Hypothalamus (tissue), 51 donors: ENCODE results near the gene RAPGEF5.

Experiments used
- DNase-seq, 51 donors: peaks; one replicate each; lab custom pipeline; 2025; lab: John Stamatoyannopoulos, UW

The RAPGEF5 gene

DNA sequence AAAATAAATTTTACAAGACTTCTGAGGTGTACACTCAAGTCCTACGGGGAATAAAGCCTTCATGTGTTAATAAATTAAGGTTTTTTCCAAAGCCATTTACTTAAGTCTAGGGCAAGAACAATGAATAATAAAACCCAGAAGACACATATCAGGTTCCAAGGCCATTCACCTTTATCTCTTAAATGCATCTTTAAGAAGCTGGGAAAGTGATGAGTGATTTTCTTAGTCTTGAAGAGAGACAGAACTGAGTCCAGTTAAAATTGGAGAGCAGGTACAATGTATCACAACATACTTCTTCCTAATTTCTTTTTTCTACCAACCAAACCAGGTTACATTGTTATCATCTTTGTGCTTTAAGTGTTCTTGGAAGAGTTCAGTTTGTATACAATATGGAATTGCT lies 189.5 kb downstream of the RAPGEF5 start:
- no peak for DNase-seq

DNA sequence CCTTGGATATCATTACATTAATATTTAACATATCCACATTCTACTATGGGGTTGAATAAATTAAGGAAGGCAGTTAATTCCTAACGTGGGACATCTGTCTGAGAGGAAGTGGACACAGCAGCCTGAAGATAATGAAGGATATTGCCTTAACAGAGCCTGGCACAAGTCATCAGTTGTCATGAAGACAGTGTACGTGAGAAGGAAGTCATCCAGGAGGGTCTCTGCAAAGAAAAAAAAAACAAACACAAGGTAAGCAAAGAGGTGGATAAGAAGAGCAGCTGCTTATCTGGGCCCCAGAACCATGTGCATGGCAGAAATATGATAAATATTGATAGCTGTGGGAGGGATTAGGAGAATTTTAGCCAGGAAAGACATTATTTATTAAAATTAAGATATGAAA lies 190.0 kb downstream of the RAPGEF5 start:
- DNase-seq: no peak

DNA sequence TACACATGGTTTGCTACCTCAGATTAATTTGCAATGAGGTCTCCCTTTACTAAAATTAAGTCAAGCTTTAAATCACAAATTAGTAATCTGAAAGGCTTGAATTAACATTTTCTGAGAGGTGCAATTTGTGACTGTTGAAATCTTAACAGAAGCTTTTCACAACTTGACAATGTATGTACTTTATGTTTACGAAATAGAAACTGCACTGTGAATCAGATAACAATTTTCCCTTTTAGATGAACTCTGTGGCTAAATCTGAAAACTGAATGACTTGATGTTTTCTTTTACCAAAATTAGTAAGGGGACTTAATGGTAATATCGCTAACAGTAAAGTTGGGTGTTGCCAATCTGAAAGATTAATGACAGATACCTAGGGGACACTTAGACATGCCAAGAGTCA lies 197.6 kb downstream of the RAPGEF5 start:
- no peak for DNase-seq

DNA sequence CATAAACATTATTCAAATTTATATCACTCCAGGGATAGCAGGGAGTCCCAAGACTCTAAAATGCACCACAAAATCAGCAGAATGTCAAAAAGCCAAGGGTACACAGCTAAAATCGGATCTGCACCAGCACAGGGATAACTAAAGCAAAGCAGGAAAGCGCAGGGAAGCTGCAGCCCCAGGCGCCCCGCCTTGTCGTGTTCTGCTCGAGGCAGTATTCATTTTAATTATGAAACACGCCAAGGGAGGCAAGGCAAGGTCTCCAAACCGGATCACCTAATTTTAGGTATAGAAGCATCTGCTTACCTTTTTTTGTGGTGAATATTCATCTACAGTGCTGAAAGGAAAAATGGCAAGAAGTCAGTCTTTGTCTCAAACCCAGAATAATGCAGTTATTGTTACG lies 199.4 kb downstream of the RAPGEF5 start:
- DNase-seq: no peak

DNA sequence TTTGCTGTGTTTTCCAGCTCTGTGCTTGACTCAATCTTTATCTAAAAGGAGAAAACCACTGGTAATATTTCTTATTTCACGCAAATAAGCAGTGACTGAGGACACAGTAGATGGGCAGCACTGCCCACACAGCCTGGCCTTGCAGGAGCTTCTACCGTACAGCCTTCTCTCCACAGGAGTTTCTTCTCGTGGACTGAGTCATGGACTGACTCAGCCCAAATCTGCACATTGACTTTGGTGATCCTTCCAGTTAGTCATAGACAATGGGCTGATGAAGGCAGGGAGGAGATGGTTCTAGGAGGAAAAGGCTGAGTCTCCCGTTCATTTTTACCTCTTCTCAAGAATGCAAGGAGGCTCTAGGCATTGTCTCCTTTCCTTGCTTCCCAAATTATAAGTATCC lies 200.7 kb downstream of the RAPGEF5 start:
- DNase-seq: peak in 2 of 51 donors; percentile 12 to 14

DNA sequence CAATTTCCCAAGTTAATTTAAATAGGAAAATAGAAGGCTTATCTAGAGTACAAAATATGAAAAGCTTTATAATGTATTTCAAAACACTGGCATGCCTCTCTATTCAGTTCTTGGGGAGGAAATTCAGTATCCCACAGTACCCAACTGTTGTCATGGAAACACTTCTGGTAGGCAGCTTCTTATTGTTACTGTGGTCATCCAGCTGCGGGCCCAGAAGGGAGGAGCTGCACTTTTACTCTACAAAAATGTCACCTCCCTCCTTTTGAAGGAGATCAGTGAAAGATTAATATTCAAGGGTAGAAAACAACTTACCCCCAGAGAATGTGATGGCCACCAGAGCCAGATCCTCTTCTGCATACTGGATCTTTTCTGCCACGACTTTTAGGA lies 202.8 kb downstream of the RAPGEF5 start:
- peak in 2 of 51 donors; percentile 11 to 42 for DNase-seq

DNA sequence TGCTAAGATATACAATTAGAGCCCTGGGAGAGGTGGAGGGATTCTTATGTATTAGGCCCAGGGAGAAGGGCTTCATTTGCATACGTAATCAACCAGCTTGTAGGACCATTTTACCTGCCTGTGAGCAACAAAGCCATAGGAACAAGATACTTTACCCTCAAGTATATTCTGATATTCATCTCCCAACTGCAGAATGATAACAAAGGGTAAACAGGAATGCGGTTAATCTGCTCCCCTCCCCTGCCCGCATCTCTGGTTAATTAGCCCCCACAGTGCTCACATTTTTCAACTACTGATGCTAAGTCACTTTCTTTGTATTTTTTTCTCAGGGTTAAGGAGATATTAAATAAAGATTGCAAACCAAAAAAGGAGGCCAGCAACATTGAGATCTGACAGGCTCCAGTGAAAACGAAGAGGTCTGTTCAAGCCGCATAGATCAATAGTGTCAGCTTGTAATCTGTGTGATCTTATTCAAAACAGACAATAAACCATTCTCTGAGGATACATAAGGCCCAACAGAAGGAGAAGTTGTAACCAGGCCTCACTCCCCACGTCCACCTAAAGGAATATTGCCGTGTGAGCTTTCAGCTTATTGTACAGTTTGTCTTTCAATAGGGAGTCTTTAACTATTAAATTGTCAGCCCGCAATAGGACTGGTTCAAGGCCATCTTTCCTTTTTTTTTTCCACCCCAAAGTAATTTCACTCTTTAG lies 203.4 kb downstream of the RAPGEF5 start:
- peak in 2 of 51 donors; percentile 23 to 42 for DNase-seq

DNA sequence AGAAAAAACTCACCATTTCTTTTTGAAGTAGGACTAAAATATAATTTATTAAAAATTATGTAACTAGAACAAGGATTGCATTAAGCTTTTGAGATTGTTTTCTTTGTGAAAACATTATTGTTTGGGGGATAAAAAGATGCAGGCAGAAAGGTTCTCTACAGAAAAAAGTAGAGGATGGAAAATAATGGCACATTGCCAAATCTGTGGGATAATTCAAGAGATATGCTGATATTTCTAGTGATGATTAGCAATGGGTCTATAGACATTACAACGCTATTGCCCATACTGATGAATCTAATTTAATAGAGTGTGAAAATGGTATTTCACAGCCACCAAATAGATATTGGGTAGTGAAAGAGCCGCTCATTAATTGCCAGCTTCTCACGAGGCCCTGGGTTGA lies 204.3 kb downstream of the RAPGEF5 start:
- no peak for DNase-seq

DNA sequence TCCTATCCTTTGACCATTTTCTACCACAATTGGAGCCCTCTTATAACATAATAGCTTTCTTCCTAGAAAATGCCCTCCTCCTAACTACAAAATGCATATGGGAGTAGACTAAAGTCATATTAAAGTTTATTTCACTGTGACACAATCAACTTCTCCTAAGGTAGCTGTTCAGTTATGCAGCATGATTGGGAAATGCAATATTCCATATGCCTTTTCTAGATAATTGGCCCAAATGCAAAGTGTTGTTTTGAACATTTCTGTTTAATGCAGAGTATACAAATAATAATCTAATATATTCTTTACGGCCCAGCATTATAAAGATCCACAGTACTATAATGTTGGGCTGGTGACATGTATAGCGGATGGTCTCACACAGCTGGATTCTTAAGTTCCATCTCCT lies 205.1 kb downstream of the RAPGEF5 start:
- DNase-seq: no peak

DNA sequence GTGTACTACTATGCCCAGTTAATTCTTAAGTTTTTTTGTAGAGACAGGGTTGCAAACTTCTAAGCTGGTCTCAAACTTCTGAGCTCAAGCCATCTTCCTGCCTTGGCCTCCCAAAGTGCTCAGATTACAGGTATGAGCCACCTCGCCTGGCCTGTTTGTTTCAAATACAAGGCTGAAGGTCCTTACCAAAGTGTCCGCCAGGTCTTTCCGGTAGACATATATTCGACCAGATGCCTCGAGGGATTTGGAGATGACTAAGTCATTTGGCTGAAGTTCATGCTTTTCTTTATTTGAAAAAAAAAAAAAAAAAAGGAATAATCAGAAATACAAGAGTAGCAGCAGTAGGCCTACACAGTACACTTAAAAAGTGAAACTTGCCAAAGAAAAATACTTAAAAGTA lies 206.7 kb downstream of the RAPGEF5 start:
- DNase-seq: no peak

DNA sequence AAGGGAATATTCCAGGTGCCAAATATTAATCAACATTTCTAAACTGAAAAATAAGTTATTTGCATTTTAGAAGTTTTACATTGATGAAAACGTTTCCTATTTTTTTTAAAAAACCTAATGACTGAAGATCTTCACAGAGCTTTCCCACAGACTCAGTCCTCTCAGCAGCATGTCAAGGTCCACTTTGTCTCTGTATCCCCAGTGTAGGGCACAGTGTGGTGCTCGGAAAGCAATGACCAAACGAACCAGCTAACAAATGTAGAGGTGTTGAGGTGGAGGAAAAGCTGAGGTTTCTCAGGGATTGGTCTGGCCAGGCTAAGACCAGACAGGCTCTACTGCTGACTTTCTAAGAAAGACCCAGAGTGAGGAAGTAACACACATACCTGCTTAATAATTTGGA lies 209.1 kb downstream of the RAPGEF5 start:
- no peak for DNase-seq

DNA sequence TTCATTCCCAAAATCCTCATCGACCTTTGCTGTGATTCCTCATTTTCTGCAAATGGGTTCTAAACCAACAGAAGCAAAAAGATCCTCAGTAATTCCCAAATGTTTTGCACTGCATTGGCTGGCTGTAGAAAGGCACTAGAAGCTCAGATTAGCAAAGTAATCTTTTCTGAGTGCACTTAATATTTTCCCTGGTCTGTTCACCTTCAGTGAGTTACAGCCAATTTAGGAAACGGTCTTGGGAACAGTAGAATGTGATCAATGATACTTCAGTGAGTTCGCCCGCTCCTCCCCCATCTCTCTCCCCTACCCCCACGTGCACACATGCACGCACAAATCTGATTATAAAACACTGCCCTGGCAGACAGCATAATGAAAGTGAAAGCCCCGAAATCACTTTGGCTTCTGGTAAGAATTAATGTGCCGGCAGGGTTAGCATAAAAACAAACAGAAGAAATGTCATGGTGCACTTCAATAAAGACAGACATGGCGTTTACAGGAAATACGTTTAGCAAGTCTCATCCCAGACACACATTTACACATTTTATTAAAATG lies 209.9 kb downstream of the RAPGEF5 start:
- DNase-seq: no peak

DNA sequence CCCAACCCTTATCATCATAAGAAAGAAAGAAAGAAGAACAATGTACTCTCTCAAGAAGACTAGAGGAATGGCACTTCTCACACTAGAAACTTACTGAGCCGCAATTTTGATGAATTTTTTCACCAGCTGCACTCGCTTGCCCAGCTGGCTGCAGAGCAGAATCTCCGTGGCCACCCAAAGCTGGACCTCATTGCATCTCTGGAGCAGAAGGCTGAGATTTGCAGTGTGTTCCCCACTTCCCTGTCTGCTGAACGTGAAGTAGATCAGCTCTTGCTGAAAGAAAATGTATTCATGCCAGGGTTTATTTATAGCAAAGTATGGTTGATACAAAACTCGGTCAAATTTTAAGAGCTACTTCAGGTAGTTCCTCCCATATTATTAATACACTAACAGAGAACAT lies 212.0 kb downstream of the RAPGEF5 start:
- peak in 1 of 51 donors; percentile 23 for DNase-seq

DNA sequence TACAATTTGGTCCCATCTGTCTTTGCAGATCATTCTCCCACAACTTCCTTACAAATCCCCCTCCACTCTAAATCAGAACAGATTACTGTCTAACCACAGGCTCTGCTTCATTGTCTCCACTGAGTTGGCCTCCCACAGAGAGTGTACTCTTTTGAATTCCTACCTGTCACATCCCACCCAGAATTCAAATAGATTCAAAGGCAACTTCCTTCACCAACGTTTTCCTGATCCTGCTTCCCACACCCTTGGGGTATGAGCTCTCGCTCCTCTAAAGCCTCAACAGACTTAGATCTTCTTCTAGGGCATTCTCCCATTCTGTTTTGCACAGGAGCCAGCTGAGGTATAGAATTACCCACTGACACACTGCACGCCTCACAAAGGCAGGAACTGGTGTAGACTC lies 213.5 kb downstream of the RAPGEF5 start:
- peak in 1 of 51 donors; percentile 24 for DNase-seq

DNA sequence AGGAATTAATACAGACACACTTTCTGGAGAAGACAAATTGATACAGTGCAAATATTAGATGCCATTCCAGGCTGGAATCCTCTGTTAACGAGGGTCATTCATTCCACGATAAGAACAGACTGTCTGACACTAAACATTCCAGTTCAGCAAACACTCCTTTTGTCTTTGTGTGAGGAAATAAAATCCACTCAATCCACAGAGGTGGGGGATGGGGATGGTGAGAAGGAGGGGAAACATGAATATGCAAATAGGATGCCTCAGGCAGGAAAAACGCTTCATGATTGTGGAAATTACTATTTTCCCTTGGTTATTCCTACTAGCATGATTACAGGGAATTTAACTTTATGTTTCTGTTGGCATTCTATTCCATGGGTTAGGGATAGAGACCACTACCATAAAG lies 214.4 kb downstream of the RAPGEF5 start:
- DNase-seq: peak in 2 of 51 donors; percentile 14 to 44

DNA sequence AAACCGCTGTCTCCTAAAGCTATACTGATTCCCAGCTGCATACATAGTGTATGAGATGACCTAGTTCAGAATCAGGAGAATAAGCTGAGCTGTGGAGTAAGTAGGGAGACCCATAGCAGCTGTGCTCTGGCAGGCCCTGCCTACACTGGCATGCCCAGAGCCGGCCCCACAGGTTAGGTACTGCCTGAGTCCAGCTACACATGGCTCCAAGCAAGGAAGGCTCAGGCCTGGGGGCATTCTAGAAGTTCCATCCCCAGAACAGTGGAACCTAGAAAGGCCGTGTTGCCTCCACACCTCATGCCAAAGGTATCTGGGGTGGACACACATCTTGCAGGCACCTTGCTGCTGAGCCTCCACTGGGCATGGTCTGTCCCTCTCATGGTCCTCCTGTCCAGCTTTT lies 215.6 kb downstream of the RAPGEF5 start:
- DNase-seq: no peak

DNA sequence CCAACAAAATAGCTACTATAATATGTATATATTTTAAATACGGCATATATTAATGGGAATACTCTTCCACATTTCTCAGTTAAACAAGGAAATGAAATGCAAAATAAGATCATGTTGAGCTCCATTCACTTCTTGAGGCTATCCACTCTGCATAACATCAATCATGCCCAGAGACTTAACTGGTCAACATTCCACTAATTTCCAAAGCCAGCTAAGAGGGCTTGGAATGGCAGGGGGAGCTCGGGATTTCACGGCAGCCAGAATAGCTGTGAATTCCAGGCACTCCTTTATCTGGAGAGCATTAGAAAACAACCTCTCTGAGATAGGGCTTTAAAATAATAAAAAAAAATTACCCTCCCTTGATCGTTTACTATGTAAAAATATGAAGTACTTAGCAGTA lies 216.4 kb downstream of the RAPGEF5 start:
- no peak for DNase-seq

DNA sequence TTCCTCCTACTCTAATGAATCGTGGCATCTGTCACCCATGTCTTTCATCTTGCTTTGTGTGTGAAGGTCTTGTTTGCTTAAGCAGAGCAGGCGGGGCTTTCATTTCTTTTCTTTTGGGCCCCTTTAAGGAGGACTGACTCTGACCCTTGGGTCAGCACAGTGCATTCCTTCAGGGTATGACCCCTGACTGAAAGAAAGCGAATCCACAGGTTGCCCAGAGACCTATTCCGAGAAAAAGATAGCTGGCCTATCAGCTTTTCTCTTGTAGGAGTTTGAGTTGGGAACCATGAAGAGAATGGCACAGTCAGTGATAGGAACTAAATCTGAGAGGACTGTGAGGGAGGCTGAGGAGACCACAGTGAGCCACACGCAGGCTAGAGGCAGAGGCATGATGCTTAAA lies 218.1 kb downstream of the RAPGEF5 start:
- no peak for DNase-seq

DNA sequence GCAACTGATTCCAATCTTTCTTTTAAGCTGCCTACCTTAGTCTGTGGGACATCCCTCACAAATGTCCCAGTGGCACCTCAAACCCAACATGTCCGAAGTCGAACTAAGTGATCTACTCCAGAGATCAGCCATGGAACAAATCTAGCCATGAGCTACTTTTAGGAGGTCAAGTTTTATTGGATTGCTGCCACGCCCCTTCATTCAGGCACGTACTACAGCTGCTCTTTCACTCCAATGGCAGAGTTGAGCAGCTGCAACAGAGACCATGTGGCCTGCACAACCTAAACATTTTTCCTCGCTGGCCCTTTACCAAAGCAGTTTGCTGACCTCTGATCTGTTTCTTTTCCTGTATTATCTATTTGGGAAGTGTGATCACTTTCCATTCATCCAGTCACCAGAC lies 218.8 kb downstream of the RAPGEF5 start:
- no peak for DNase-seq

DNA sequence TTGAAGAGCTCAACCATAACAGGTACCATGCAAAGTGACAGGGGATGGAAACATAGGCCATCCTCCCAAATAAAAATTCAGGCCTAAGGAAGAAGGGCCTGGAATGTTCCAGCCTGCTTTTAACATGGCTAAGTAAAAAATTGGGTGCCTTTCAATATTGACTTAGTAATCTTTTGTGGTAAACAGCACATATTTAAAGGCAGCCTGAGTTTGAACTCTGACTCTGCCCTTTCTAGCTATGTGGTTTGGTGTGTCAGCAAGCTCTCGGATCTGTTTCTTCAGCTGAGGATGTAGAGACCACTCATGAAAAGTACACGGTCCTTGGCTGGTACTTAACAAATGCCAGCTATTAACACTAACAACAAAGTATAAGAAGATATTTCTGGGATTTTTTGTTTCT lies 219.5 kb downstream of the RAPGEF5 start:
- DNase-seq: no peak

DNA sequence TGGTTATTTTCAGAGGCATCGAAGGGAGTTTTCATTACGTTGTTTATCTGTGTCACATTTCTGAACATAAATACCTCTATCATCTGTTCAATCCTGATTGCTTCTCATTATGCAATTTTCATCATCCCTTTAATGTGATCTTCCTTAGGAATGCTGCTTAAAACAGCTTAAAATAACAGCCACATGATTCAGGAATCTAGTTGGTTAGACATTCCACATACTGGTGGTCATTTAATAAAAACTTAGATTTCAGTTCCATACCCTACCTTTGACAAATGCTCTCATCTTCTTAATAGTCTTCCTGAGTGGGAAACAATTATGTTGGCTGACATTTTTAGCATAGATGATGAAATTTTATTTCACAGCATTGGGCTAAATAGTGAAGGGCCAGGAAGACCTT lies 219.9 kb downstream of the RAPGEF5 start:
- no peak for DNase-seq

DNA sequence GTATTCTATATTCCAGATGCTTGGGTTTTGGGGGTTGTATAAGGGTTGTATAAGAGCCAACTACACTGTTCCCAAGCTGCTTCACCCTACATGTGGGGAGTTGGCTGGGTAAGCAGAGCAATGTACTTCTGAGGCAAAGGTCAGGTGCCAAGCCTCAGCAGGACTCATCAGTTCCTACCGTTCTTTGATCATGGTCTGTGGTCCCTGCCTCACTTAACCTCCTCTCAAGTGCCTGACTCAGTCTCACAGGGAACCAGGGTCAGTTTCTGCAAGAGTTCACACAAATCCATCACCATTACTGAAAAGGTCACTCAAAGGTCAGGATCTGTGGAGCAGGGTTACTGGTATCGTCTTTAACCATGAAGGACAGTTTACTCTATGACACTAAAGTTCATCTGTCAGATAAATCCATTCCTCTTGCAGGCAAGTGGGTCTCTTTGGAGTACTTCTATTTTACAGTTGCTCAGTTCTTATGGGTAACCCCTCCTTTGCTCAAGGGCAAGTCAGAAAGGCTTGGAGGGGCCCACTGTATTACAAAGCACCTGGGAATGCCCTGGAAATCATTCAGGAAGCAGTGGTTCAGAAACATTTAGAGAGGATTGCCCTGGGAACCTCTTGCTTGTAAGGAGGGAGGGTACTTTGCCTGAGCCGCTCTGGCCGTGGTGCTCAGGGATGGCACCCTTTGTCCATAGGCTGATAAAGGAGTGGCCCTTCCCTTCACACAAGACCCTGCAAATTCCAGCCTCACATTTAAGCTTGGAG lies 227.0 kb downstream of the RAPGEF5 start:
- no peak for DNase-seq
